ENCODE data around the gene DGKE.
A peak's percentile ranks its signal among the peaks of the same experiment; 100 is the strongest.

Gene DGKE

GRCh38 chr17:56887552-56888467, 53.9 kb downstream of the DGKE start:
- no peak overlapping the region for H3K27ac ChIP-seq
- TF ChIP-seq CTCF (IDR thresholded peaks at IDR 0.05) = no peak
- no peak for TF ChIP-seq ZFX (IDR thresholded peaks at IDR 0.05; ENCODE audit: borderline replicate concordance)

GRCh38 chr17:56890390-56890789, 56.4 kb downstream of the DGKE start:
- TF ChIP-seq CTCF (IDR thresholded peaks at IDR 0.05) (no peak), ZFX (IDR thresholded peaks at IDR 0.05; ENCODE audit: borderline replicate concordance) (no peak)
- H3K27ac ChIP-seq = no peak overlapping the region

- no peak overlapping the region for H3K27ac ChIP-seq
- TF ChIP-seq ZFX (IDR thresholded peaks at IDR 0.05; ENCODE audit: borderline replicate concordance) (no peak), CTCF (IDR thresholded peaks at IDR 0.05) (no peak)
Observed at GRCh38 chr17:56890906-56891674, 57.1 kb downstream of the DGKE start.

GRCh38 chr17:56891751-56892150, 57.8 kb downstream of the DGKE start:
- H3K27ac ChIP-seq = no peak overlapping the region

GRCh38 chr17:56892333-56892732, 58.4 kb downstream of the DGKE start:
- TF ChIP-seq CTCF (IDR thresholded peaks at IDR 0.05) = no peak
- no peak for TF ChIP-seq ZFX (IDR thresholded peaks at IDR 0.05; ENCODE audit: borderline replicate concordance)

More at GRCh38 chr17:56891751-56892150, 57.8 kb downstream of the DGKE start:
- TF ChIP-seq CTCF (IDR thresholded peaks at IDR 0.05) = peak; percentile 56
- TF ChIP-seq ZFX (IDR thresholded peaks at IDR 0.05; ENCODE audit: borderline replicate concordance) = no peak

GRCh38 chr17:56893503-56893902, 59.6 kb downstream of the DGKE start:
- TF ChIP-seq ZFX (IDR thresholded peaks at IDR 0.05; ENCODE audit: borderline replicate concordance) (no peak), CTCF (IDR thresholded peaks at IDR 0.05) (no peak)
- H3K27ac ChIP-seq = no peak overlapping the region

More at GRCh38 chr17:56892333-56892732, 58.4 kb downstream of the DGKE start:
- H3K27ac ChIP-seq = no peak overlapping the region

Measured in 22Rv1 (cell line).